SK-N-SH treated with all-trans-retinoic acid at 6 μM for 48 hours (cell line): Measurements from ENCODE around the gene RETREG1.

ENCODE experiments used
- ATAC-seq: fragments of 200-7000 bp; cut with Tn5 transposase; 3 replicates; pipeline ENCODE4 v1.9.1; 2020; ENCODE audit warnings: mild to moderate bottlenecking, moderate library complexity
- ARNTL ChIP-seq: fragments of 450-650 bp; formaldehyde crosslinking; IDR thresholded peaks from 2 replicates; pipeline ENCODE4 v1.5.0; 2020; ENCODE audit warnings: low read depth, mild to moderate bottlenecking, moderate library complexity, borderline replicate concordance
- BACH2 ChIP-seq: fragments of 250-450 bp; sonication (Bioruptor Pico); IDR thresholded peaks from 2 replicates; pipeline ENCODE4 v1.9.0; 2021; ENCODE audit warnings: mild to moderate bottlenecking, borderline replicate concordance
- CSDC2 ChIP-seq: fragments of 250-450 bp; sonication (Bioruptor Pico); IDR thresholded peaks from 2 replicates; pipeline ENCODE4 v1.5.0; 2020; ENCODE audit warnings: mild to moderate bottlenecking, moderate library complexity
- ESRRG ChIP-seq: fragments of 250-450 bp; sonication (Bioruptor Pico); IDR thresholded peaks from 2 replicates; pipeline ENCODE4 v1.6.1; 2021; ENCODE audit warnings: mild to moderate bottlenecking
- GLIS3 ChIP-seq: fragments of 250-450 bp; sonication (Bioruptor Pico); IDR thresholded peaks from 2 replicates; pipeline ENCODE4 v1.5.0; 2020; ENCODE audit warnings: mild to moderate bottlenecking, moderate library complexity
- ISL1 ChIP-seq: fragments of 250-450 bp; sonication (Bioruptor Pico); IDR thresholded peaks from 2 replicates; pipeline ENCODE4 v2.1.2; 2022; ENCODE audit warnings: mild to moderate bottlenecking, moderate library complexity
- OSR1 ChIP-seq: fragments of 250-450 bp; sonication (Bioruptor Pico); IDR thresholded peaks from 2 replicates; pipeline ENCODE4 v1.8.0; 2022; ENCODE audit warnings: moderate library complexity, mild to moderate bottlenecking, inconsistent platforms
- PPARA ChIP-seq: fragments of 250-450 bp; sonication (Bioruptor Pico); IDR thresholded peaks from 2 replicates; pipeline ENCODE4 v1.5.0; 2020; ENCODE audit warnings: mild to moderate bottlenecking, borderline replicate concordance
- SNAI2 ChIP-seq: fragments of 250-450 bp; sonication (Bioruptor Pico); IDR thresholded peaks from 2 replicates; pipeline ENCODE4 v1.5.0; 2020; ENCODE audit warnings: mild to moderate bottlenecking, moderate library complexity
- ZFP3 ChIP-seq: fragments of 250-450 bp; sonication (Bioruptor Pico); IDR thresholded peaks from 2 replicates; pipeline ENCODE4 v1.5.0; 2020; ENCODE audit warnings: mild to moderate bottlenecking, moderate library complexity
- ZFP30 ChIP-seq: fragments of 450-650 bp; formaldehyde crosslinking; IDR thresholded peaks from 2 replicates; pipeline ENCODE4 v1.5.0; 2022; ENCODE audit warnings: mild to moderate bottlenecking, moderate library complexity
- ZNF70 ChIP-seq: fragments of 450-650 bp; formaldehyde crosslinking; IDR thresholded peaks from 2 replicates; pipeline ENCODE4 v1.5.0; 2020; ENCODE audit warnings: mild to moderate bottlenecking, moderate library complexity
- ZNF8 ChIP-seq: fragments of 450-650 bp; formaldehyde crosslinking; IDR thresholded peaks from 2 replicates; pipeline ENCODE4 v1.5.0; 2020; ENCODE audit warnings: mild to moderate bottlenecking, moderate library complexity
- TF ChIP-seq, protein P1 (sequence below): fragments of 250-450 bp; sonication (Bioruptor Pico); IDR thresholded peaks from 2 replicates; pipeline ENCODE4 v1.5.1; 2020; ENCODE audit warnings: low read depth, mild to moderate bottlenecking, moderate library complexity
- TF ChIP-seq, protein P2 (sequence below): fragments of 250-450 bp; sonication (Bioruptor Pico); IDR thresholded peaks from 2 replicates; pipeline ENCODE4 v1.5.1; 2021; ENCODE audit warnings: mild to moderate bottlenecking, moderate library complexity
- TF ChIP-seq, protein P3 (sequence below): fragments of 250-450 bp; sonication (Bioruptor Pico); IDR thresholded peaks from 2 replicates; pipeline ENCODE4 v1.8.0; 2020; ENCODE audit warnings: mild to moderate bottlenecking, moderate library complexity, borderline replicate concordance
- TF ChIP-seq, protein P4 (sequence below): fragments of 250-450 bp; sonication (Bioruptor Pico); IDR thresholded peaks from 2 replicates; pipeline ENCODE4 v1.5.0; 2020; ENCODE audit warnings: mild to moderate bottlenecking, moderate library complexity
- TF ChIP-seq, protein P5 (sequence below): fragments of 250-450 bp; sonication (Bioruptor Pico); IDR thresholded peaks from 2 replicates; pipeline ENCODE4 v1.8.0; 2021; ENCODE audit warnings: low read depth, mild to moderate bottlenecking, moderate library complexity, borderline replicate concordance

The RETREG1 gene

DNA sequence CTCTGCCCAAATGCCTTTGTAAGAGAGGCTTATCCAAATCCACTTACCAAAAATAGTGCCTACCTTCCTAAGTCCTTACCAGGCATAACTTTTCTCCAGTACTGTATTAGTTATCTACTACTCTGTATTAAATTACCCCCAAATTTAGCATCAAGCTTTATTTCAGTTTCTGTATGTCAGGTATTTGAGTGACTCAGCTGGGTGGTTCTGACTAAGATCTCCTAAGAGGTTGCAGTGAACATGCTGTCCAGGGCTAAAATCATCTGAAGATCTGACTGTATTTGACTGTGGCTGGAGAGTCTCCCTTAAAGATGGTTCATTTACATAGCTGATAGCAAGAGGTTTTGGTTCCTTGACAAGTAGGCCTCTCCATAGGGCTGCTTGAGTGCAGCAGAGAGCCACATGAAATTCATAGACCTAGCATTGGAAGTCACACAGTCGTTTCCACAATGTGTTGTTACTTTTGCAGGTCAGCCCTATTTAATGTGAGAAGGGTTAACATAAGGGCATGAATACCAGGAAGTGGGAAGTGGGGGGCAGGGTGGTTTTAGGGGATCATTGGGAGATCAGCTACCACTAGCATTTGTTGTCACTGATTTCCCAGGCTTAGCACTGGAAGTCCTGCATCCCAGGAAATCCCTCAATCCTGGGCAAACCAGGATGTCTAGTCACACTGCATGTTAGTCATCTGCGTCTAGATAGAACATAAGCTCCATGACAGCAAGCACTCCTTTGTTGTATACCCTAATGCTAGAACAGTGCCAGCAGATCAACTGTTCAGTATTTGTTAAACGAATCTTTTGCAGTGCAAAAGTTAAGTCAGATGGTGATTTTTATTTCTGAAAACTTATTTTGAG, 149.2 kb downstream of the RETREG1 start:
- peak; percentile 2; the same call in 2 of the 3 replicates for ATAC-seq
- TF ChIP-seq PPARA (CRISPR knock-in tag) (no peak), OSR1 (CRISPR knock-in tag) (no peak), ZNF70 (no peak), ZNF8 (CRISPR knock-in tag) (no peak), ZFP3 (CRISPR knock-in tag) (no peak)

DNA sequence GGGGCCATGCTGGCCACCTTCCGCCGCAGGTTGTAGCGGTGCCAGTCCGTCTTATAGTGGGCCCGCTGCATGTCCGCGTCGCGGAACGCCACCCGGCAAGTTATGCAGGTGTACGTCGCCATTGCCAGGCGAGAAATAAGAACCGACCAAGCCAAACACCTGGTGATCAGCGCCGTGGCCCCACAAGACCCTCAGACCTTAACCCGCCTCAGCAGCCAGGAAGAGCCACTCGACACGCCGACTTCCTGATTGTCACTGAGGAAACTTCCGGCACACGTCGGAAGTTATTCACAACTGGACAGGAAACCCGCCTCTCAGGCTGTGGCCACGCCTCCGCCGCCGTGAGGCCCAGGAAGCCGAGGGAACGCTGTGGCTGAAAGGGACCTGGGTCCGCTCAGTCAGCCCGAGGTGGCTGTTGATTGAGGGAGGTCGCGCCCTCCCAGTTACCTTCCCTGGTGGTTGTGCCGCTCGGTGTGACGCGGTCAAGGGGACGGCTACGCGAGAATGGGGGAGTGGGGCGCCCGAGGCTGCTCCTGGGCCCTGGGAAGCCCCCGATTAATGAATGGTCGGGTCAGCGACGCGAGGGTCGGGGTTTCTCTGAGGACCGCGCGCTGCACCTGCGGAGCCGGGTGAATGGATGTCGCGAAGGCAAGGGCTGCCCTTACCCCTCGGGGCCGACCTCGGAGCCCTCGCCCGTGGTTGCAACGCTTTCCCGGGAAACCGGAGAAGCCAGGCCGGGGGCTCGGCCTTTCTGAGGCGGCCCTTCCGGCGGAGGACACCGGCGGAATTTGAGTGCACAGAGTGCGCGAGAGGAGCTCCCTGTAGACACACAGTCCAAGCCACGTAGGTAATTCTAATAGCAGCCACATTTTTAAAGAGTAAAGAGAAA, 151.0 kb downstream of the RETREG1 start, which contains the start of gene ZNF622:
TSS of gene ZNF622 (minus strand) at position 257 of the 889 bp plus-strand sequence. CDS start at position 122, 135 bp downstream.
- peak; percentile 95 for ATAC-seq
- no peak for TF ChIP-seq CSDC2 (CRISPR knock-in tag)
- TF ChIP-seq ESRRG (CRISPR knock-in tag), result no peak
- no peak for TF ChIP-seq BACH2 (CRISPR knock-in tag)
- TF ChIP-seq ZFP30, result no peak
- TF ChIP-seq, protein P1, sequence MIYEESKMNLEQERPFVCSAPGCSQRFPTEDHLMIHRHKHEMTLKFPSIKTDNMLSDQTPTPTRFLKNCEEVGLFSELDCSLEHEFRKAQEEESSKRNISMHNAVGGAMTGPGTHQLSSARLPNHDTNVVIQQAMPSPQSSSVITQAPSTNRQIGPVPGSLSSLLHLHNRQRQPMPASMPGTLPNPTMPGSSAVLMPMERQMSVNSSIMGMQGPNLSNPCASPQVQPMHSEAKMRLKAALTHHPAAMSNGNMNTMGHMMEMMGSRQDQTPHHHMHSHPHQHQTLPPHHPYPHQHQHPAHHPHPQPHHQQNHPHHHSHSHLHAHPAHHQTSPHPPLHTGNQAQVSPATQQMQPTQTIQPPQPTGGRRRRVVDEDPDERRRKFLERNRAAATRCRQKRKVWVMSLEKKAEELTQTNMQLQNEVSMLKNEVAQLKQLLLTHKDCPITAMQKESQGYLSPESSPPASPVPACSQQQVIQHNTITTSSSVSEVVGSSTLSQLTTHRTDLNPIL (CRISPR knock-in tag), result no peak
- TF ChIP-seq, protein P2, sequence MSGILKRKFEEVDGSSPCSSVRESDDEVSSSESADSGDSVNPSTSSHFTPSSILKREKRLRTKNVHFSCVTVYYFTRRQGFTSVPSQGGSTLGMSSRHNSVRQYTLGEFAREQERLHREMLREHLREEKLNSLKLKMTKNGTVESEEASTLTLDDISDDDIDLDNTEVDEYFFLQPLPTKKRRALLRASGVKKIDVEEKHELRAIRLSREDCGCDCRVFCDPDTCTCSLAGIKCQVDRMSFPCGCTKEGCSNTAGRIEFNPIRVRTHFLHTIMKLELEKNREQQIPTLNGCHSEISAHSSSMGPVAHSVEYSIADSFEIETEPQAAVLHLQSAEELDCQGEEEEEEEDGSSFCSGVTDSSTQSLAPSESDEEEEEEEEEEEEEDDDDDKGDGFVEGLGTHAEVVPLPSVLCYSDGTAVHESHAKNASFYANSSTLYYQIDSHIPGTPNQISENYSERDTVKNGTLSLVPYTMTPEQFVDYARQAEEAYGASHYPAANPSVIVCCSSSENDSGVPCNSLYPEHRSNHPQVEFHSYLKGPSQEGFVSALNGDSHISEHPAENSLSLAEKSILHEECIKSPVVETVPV (CRISPR knock-in tag), result no peak
- TF ChIP-seq ZNF70, result no peak
- no peak for TF ChIP-seq ISL1 (CRISPR knock-in tag)
- TF ChIP-seq, protein P3, sequence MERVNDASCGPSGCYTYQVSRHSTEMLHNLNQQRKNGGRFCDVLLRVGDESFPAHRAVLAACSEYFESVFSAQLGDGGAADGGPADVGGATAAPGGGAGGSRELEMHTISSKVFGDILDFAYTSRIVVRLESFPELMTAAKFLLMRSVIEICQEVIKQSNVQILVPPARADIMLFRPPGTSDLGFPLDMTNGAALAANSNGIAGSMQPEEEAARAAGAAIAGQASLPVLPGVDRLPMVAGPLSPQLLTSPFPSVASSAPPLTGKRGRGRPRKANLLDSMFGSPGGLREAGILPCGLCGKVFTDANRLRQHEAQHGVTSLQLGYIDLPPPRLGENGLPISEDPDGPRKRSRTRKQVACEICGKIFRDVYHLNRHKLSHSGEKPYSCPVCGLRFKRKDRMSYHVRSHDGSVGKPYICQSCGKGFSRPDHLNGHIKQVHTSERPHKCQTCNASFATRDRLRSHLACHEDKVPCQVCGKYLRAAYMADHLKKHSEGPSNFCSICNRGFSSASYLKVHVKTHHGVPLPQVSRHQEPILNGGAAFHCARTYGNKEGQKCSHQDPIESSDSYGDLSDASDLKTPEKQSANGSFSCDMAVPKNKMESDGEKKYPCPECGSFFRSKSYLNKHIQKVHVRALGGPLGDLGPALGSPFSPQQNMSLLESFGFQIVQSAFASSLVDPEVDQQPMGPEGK (CRISPR knock-in tag), result no peak
- TF ChIP-seq ZFP3 (CRISPR knock-in tag), result no peak
- TF ChIP-seq PPARA (CRISPR knock-in tag), result no peak
- TF ChIP-seq ARNTL, result no peak
- TF ChIP-seq, protein P4, sequence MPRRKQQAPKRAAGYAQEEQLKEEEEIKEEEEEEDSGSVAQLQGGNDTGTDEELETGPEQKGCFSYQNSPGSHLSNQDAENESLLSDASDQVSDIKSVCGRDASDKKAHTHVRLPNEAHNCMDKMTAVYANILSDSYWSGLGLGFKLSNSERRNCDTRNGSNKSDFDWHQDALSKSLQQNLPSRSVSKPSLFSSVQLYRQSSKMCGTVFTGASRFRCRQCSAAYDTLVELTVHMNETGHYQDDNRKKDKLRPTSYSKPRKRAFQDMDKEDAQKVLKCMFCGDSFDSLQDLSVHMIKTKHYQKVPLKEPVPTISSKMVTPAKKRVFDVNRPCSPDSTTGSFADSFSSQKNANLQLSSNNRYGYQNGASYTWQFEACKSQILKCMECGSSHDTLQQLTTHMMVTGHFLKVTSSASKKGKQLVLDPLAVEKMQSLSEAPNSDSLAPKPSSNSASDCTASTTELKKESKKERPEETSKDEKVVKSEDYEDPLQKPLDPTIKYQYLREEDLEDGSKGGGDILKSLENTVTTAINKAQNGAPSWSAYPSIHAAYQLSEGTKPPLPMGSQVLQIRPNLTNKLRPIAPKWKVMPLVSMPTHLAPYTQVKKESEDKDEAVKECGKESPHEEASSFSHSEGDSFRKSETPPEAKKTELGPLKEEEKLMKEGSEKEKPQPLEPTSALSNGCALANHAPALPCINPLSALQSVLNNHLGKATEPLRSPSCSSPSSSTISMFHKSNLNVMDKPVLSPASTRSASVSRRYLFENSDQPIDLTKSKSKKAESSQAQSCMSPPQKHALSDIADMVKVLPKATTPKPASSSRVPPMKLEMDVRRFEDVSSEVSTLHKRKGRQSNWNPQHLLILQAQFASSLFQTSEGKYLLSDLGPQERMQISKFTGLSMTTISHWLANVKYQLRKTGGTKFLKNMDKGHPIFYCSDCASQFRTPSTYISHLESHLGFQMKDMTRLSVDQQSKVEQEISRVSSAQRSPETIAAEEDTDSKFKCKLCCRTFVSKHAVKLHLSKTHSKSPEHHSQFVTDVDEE (CRISPR knock-in tag), result no peak
- no peak for TF ChIP-seq SNAI2
- TF ChIP-seq ZNF8 (CRISPR knock-in tag), result no peak
- TF ChIP-seq, protein P5, sequence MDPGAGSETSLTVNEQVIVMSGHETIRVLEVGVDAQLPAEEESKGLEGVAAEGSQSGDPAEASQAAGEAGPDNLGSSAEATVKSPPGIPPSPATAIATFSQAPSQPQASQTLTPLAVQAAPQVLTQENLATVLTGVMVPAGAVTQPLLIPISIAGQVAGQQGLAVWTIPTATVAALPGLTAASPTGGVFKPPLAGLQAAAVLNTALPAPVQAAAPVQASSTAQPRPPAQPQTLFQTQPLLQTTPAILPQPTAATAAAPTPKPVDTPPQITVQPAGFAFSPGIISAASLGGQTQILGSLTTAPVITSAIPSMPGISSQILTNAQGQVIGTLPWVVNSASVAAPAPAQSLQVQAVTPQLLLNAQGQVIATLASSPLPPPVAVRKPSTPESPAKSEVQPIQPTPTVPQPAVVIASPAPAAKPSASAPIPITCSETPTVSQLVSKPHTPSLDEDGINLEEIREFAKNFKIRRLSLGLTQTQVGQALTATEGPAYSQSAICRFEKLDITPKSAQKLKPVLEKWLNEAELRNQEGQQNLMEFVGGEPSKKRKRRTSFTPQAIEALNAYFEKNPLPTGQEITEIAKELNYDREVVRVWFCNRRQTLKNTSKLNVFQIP (CRISPR knock-in tag), result no peak
- TF ChIP-seq GLIS3, result no peak
